Spleen (tissue), 11 donors: Measurements from ENCODE around the gene BRD3OS. TPM values are rescaled to one million over a fixed set of nuclear protein-coding genes. Genes with fewer than 3 reads are reported as not detected.

Source experiments
- DNase-seq: peaks from one replicate; pipeline ENCODE4 v3.0.0-alpha.2; 2020
- H3K27ac ChIP-seq, 8 donors: fragments of 200-600 bp; sonication (generic) in 7 of 8; 1 replicate in 4 of 8; 2 replicates in 4 of 8; pipeline versions ENCODE4 v1.5.0 to v1.8.0; 2016 to 2021; ENCODE audit warnings: inconsistent platforms in 4 of 8, mild to moderate bottlenecking in 4 of 8, moderate library complexity in 1 of 8
- H3K27me3 ChIP-seq, 7 donors: fragments of 200-600 bp; sonication (generic) in 6 of 7; replicated peaks in 1 of 7; 1 replicate in 4 of 7; 2 replicates in 3 of 7; pipeline versions ENCODE4 v1.5.0 to v1.8.0; 2016 to 2021; ENCODE audit warnings: inconsistent platforms in 3 of 7, mild to moderate bottlenecking in 1 of 7
- H3K36me3 ChIP-seq, 6 donors: fragments of 200-600 bp; sonication (generic) in 5 of 6; 1 replicate in 4 of 6; 2 replicates in 2 of 6; pipeline versions ENCODE4 v1.5.0 to v1.8.0; 2016 to 2021; ENCODE audit warnings: inconsistent platforms in 2 of 6
- H3K4me1 ChIP-seq, 6 donors: fragments of 200-600 bp; sonication (generic) in 5 of 6; 1 replicate in 3 of 6; 2 replicates in 3 of 6; pipeline versions ENCODE4 v1.5.0 to v1.8.0; 2016 to 2021; ENCODE audit warnings: inconsistent platforms in 3 of 6
- H3K4me3 ChIP-seq, 8 donors: fragments of 200-600 bp; sonication (generic) in 7 of 8; 1 replicate in 4 of 8; 2 replicates in 4 of 8; pipeline versions ENCODE4 v1.5.0 to v1.8.0; 2016 to 2021; ENCODE audit warnings: inconsistent platforms in 4 of 8, mild to moderate bottlenecking in 4 of 8, moderate library complexity in 2 of 8
- H3K9me3 ChIP-seq, 8 donors: fragments of 200-600 bp; sonication (generic) in 7 of 8; 1 replicate in 4 of 8; 2 replicates in 4 of 8; pipeline versions ENCODE4 v1.5.0 to v1.8.0; 2016 to 2021; ENCODE audit warnings: inconsistent platforms in 4 of 8
- POLR2A ChIP-seq, 3 donors: fragments of 450-650 bp; IDR thresholded peaks; one replicate each; pipeline ENCODE4 v1.5.1; 2017; ENCODE audit warnings: antibody characterized with exemption in 3 of 3, mild to moderate bottlenecking in 1 of 3
- POLR2AphosphoS5 ChIP-seq, 3 donors: sonication (generic); formaldehyde crosslinking; IDR thresholded peaks; one replicate each; pipeline ENCODE4 v1.5.1; 2017; ENCODE audit warnings: antibody characterized with exemption in 3 of 3
- WGBS, 5 donors: extraction: QIAGEN DNeasy Blood & Tissue Kit in 3 of 5; methylation state at CpG; one replicate each; pipeline versions ENCODE4 v1.1.5 to v1.1.7; 2013 to 2018; 5-methylcytosine and 5-hydroxymethylcytosine counted together
- intact Hi-C: fragments of 100-400 bp; cut with DNase I; formaldehyde crosslinking; loops from one replicate; pipeline ENCODE4 v1.15.0; 2023; ENCODE audit warnings: low total_unique reads
- polyA plus RNA-seq, 3 donors: library from polyadenylated mRNA; stranded (reverse); fragments of 200-250 nt; gene quantifications; one replicate each; pipeline ENCODE4 v1.2.1, GENCODE V29; 2013
- total RNA-seq, 7 donors: library from RNA; depleted of rRNA in 3 of 7; stranded (reverse); fragments of >200 nt in 3 of 7; fragmentation: NEBNext Ultra II Directional in 4 of 7; extraction: Animal tissue kit (Norgen Biotek cat#: 25700) in 4 of 7; gene quantifications; one replicate each; pipeline versions ENCODE4 v1.1.0 to v1.2.1, GENCODE V29; 2016 to 2021
- TF ChIP-seq, protein P1 (sequence below), 11 experiments: fragments of 200-600 bp in 7 of 11; fragments of 450-650 bp in 4 of 11; sonication (generic) in 4 of 11; IDR thresholded peaks in 8 of 11; conservative IDR thresholded peaks in 3 of 11; 1 replicate in 7 of 11; 2 replicates in 4 of 11; pipeline versions ENCODE4 v1.4.0 to v1.8.0; 2016 to 2021; ENCODE audit warnings: antibody characterized with exemption in 11 of 11, inconsistent platforms in 4 of 11, mild to moderate bottlenecking in 1 of 11
- donor health status: healthy with polysubstance abuse.
- donor health status: DM: no; HTN: no; CAD: no; lungs with moderate emphysema.
- donor health status: DM: no; HTN: no; CAD: no.
- donor health status: Bipolar disorder and iron deficiency.
- donor health status: healthy.
- donor health status: DM: no; HTN: no; CAD: no.
- donor health status: DM: yes; HTN: yes; CAD: no.

BRD3OS gene
- total and polyA plus RNA-seq, 10 donors = 6.9 to 13.2 (median 10.7) TPM

DNA sequence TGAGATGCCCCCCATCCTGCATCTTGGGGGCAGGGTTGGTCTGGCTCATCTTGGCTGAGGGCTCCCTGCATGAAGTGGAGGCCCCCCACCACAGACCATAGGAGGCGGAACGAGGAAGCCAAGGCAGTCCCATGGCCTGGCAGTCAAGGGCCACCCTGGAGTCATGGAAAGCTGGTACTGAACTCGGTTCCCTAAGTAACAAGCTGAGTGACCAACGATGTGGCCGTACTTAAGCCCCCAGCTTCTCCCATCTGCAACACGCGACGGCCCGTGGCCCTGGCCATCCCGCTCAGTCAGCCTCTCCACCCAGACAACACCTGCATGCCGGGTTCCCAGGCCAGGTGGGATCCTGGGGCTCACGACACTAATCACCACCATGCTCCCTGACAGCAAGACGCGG is 25.4 kb downstream of the BRD3OS start:
- intact Hi-C loops = no loop called here
- Histone ChIP-seq H3K27ac (no peak overlapping the region), H3K27me3 (no peaks in the 10 kb centered on the region), H3K36me3 (peaks cover 6 to 91% (median 72%) of the 10 kb centered on the region in 6 donors), H3K4me1 (peaks cover 13 to 39% (median 27%) of the 10 kb centered on the region in 6 donors), H3K9me3 (no peaks in the 10 kb centered on the region), H3K4me3 (no peak overlapping the region)
- peak; percentile 54 for DNase-seq
- TF ChIP-seq POLR2A (IDR thresholded peaks at IDR 0.05) (no peak), POLR2AphosphoS5 (IDR thresholded peaks at IDR 0.05) (no peak)
- TF ChIP-seq, protein P1, sequence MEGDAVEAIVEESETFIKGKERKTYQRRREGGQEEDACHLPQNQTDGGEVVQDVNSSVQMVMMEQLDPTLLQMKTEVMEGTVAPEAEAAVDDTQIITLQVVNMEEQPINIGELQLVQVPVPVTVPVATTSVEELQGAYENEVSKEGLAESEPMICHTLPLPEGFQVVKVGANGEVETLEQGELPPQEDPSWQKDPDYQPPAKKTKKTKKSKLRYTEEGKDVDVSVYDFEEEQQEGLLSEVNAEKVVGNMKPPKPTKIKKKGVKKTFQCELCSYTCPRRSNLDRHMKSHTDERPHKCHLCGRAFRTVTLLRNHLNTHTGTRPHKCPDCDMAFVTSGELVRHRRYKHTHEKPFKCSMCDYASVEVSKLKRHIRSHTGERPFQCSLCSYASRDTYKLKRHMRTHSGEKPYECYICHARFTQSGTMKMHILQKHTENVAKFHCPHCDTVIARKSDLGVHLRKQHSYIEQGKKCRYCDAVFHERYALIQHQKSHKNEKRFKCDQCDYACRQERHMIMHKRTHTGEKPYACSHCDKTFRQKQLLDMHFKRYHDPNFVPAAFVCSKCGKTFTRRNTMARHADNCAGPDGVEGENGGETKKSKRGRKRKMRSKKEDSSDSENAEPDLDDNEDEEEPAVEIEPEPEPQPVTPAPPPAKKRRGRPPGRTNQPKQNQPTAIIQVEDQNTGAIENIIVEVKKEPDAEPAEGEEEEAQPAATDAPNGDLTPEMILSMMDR (IDR thresholded peaks at IDR 0.05 in 8 of 11, conservative IDR thresholded peaks at IDR 0.05 in 3 of 11) = no peak
- WGBS, 5 donors = 87 to 91% (median 88%) methylated on average over 11 to 14 of the region's 14 CpGs

DNA sequence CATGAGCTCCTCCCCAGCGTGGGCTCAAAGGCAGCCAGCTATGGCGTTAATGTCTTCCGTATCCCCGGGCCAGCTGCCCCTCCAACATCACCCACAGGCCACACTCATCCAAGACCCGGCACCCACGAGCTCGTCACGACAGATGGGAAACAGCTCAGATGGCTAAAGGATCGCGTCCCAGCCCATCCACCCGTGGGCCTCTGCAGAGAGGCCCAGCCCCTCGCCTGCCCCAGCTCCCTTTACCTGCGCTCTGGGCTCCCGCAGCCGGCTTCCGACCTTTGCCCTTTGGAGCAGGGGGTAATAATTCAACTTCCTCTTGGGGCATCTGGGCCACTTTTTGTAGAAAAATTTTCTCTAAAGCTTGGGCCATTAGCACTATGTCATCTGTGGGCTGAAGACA is 26.0 kb downstream of the BRD3OS start:
- peak; percentile 38 for DNase-seq
- H3K27me3 ChIP-seq = no peaks in the 10 kb centered on the region
- WGBS, 5 donors = 94 to 97% (median 95%) methylated on average over 16 of the region's 16 CpGs
- TF ChIP-seq POLR2A (IDR thresholded peaks at IDR 0.05) (no peak), POLR2AphosphoS5 (IDR thresholded peaks at IDR 0.05) (peak in 1 of 3 donors; percentile 15)
- H3K4me1 ChIP-seq = peaks cover 19 to 45% (median 33%) of the 10 kb centered on the region in 6 donors
- H3K4me3 ChIP-seq = no peak overlapping the region
- no peak overlapping the region for H3K27ac ChIP-seq
- no peaks in the 10 kb centered on the region for H3K9me3 ChIP-seq
- intact Hi-C loops = no loop called here
- peaks cover 6 to 85% (median 66%) of the 10 kb centered on the region in 6 donors for H3K36me3 ChIP-seq

DNA sequence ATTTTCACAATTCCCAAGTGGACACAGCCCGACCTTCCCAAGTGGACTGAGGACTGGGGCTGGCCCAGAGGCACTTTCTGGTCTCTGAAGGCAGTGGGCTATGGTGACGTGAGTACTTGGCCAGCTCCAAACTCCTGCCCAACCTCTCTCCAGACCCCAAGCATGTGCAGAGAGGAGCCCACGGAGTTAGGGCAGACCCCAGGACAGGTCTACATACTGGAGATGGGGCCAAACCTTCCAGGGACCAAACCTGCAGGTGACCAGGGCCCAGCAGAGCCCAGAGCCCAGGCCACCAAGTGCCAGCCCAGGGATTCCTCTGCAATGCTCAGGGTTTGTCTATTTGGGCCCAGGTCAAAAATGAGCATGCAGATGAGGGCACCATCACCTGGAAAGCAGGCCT is 27.2 kb downstream of the BRD3OS start:
- Histone ChIP-seq H3K9me3 (no peaks in the 10 kb centered on the region), H3K4me1 (peaks cover 22 to 57% (median 44%) of the 10 kb centered on the region in 6 donors), H3K36me3 (peaks cover 0 to 79% (median 55%) of the 10 kb centered on the region in 6 donors), H3K27me3 (no peaks in the 10 kb centered on the region), H3K27ac (peak overlapping the region in 4 of 8 donors; percentile 35 to 56 (median 46)), H3K4me3 (no peak overlapping the region)
- no peak for TF ChIP-seq POLR2A (IDR thresholded peaks at IDR 0.05)
- no peak for TF ChIP-seq POLR2AphosphoS5 (IDR thresholded peaks at IDR 0.05)
- 89 to 100% (median 91%) methylated on average over 2 to 3 of the region's 3 CpGs for WGBS, 5 donors
- intact Hi-C loops = no loop called here
- DNase-seq = peak; percentile 32

DNA sequence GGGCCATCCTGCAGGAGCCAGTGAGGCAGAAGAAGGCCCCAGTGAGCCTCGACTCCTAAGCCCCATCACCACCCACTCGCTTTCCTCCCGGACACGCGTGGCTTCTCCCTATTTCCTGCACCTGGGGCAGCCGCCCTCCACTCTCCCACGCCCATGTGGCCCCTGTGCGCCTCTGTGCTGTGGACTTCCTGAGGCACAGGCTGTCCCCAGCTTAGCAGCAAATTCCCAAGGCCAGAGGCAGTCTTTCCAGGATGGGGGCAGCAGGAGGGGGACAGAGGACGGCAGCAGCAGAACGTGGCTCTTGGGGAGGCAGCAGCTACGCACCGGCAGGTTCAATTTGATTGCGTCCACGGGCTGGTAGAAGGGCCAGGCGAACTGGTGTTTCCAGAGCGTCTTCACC is 27.7 kb downstream of the BRD3OS start:
- Histone ChIP-seq H3K4me1 (peaks cover 22 to 61% (median 49%) of the 10 kb centered on the region in 6 donors), H3K27ac (peak overlapping the region in 5 of 8 donors; percentile 2 to 56 (median 44)), H3K27me3 (no peaks in the 10 kb centered on the region), H3K36me3 (peaks cover 0 to 79% (median 50%) of the 10 kb centered on the region in 6 donors), H3K4me3 (no peak overlapping the region), H3K9me3 (no peaks in the 10 kb centered on the region)
- DNase-seq = peak; percentile 77
- TF ChIP-seq POLR2AphosphoS5 (IDR thresholded peaks at IDR 0.05) = peak; percentile 50 to 77 (median 69)
- TF ChIP-seq, protein P1 (IDR thresholded peaks at IDR 0.05 in 8 of 11, conservative IDR thresholded peaks at IDR 0.05 in 3 of 11) = no peak
- WGBS, 5 donors = 70 to 88% (median 78%) methylated on average over 16 of the region's 16 CpGs
- intact Hi-C loops = no loop called here

DNA sequence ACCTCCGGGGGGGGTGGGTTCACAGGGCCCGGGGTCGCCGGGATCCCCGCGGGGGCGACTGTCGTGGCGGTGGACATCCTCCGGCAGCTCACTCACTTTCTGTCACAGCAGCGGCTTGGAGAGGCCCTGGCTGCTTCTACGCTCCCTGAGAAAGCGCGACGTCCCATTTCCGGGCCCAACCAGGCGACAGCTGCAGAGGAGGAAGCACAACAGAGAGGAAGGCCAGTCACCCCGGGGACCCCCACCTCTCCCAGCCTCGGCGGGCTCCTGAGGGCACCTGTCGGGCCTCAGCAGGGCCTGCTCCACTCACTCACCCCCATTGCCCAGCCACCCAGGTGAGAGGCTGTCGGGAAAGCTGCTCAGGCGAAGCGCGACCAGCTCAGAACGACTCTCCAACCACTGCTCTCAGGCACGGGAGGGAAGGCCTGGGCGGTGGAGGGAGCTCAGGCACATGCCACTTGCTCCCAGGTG is 28.2 kb downstream of the BRD3OS start:
- H3K36me3 ChIP-seq = peaks cover 0 to 77% (median 45%) of the 10 kb centered on the region in 6 donors
- H3K4me1 ChIP-seq = peaks cover 22 to 66% (median 53%) of the 10 kb centered on the region in 6 donors
- intact Hi-C loops = no loop called here
- H3K27me3 ChIP-seq = no peaks in the 10 kb centered on the region
- WGBS, 5 donors = 63 to 77% (median 73%) methylated on average over 21 to 28 of the region's 28 CpGs
- no peaks in the 10 kb centered on the region for H3K9me3 ChIP-seq
- DNase-seq = peak; percentile 68
- peak overlapping the region in 5 of 8 donors; percentile 2 to 56 (median 44) for H3K27ac ChIP-seq
- no peak overlapping the region for H3K4me3 ChIP-seq
- TF ChIP-seq, protein P1 (IDR thresholded peaks at IDR 0.05 in 8 of 11, conservative IDR thresholded peaks at IDR 0.05 in 3 of 11) = no peak
- TF ChIP-seq POLR2AphosphoS5 (IDR thresholded peaks at IDR 0.05) (no peak), POLR2A (IDR thresholded peaks at IDR 0.05) (no peak)
